Left ventricle myocardium inferior (tissue), 1 donor: ENCODE measurements around the gene PARVB. TPM values are rescaled to one million over a fixed set of nuclear protein-coding genes. Genes with fewer than 3 reads are reported as not detected.

Source experiments
- DNase-seq: peaks from one replicate; pipeline ENCODE4 v3.0.0-alpha.2; 2020
- H3K27ac ChIP-seq: fragments of 200-600 bp; replicated peaks from 2 replicates; pipeline ENCODE4 v1.8.0; 2021
- H3K27me3 ChIP-seq: fragments of 200-600 bp; 2 replicates; pipeline ENCODE4 v1.8.0; 2021; ENCODE audit warnings: low read depth
- H3K36me3 ChIP-seq: fragments of 200-600 bp; 2 replicates; pipeline ENCODE4 v1.8.0; 2021
- H3K4me1 ChIP-seq: fragments of 200-600 bp; 2 replicates; pipeline ENCODE4 v1.8.0; 2021
- H3K4me3 ChIP-seq: fragments of 200-600 bp; 2 replicates; pipeline ENCODE4 v1.8.0; 2021; ENCODE audit warnings: mild to moderate bottlenecking, moderate library complexity
- H3K9me3 ChIP-seq: fragments of 200-600 bp; replicated peaks from 2 replicates; pipeline ENCODE4 v1.8.0; 2021
- CTCF ChIP-seq: fragments of 200-600 bp; IDR thresholded peaks from 2 replicates; pipeline ENCODE4 v1.8.0; 2021; ENCODE audit warnings: antibody characterized with exemption, mild to moderate bottlenecking, borderline replicate concordance
- intact Hi-C: fragments of 100-400 bp; cut with micrococcal nuclease; formaldehyde crosslinking; loops from one replicate; pipeline ENCODE4 v1.11.0; 2022
- total RNA-seq: library from RNA; stranded (reverse); fragmentation: NEBNext Ultra II Directional; extraction: Animal tissue kit (Norgen Biotek cat#: 25700); gene quantifications from one replicate; pipeline ENCODE4 v1.2.1, GENCODE V29; 2021
- donor health status: DM: no; HTN: yes; CAD: no; lungs with severe emphysema.

Gene PARVB
- total RNA-seq, 1 donor from 2014 or later, result 155 TPM

GRCh38 chr22:44203203-44203602 lies 179.1 kb downstream of the PARVB start:
- Histone ChIP-seq H3K27me3 (peaks cover 54% of the 10 kb centered on the region), H3K4me1 (peaks cover 4% of the 10 kb centered on the region), H3K27ac (no peak overlapping the region), H3K36me3 (no peaks in the 10 kb centered on the region), H3K9me3 (no peaks in the 10 kb centered on the region), H3K4me3 (no peak overlapping the region)
- DNase-seq, result no peak
- TF ChIP-seq CTCF, result no peak
- intact Hi-C loops, result no loop called here

DNA sequence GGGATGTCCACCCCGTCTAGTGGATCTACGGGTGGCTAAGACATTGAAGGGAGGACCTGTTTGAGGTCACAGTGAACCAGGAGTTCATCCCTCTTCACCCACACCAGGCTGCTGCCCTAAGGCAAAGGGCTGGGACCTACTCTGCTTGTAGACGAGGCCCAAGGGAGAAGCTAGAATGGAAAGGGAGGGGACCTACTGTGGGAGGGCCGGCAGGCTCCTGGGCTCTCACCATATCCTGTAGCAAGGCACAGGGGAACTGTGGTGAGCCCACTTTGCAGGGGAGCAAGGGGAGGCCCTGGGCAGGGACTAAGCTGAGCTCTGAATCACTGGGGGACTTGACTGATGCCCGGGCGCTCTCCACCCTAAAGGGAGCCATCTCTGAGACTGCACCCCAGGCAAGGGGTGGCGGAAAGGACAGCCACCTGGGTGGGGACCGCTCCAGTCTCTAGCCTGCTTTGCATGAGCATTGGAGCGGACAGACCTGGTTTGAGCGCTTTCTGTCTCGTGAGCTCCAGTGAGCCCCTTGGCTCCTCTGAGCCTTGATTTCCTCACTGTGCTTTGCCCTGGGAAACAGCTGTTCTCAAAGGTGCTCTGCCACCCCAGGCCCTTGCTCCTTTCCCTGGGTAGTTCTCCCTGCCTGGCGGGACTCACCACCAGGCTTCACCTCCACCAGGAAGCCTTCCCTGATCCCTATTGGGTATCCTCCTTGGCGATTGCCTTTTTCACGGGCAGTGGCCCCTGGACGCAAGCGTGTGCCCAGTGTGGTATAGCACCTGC lies 180.8 kb downstream of the PARVB start:
- Histone ChIP-seq H3K27me3 (peaks cover 51% of the 10 kb centered on the region), H3K36me3 (no peaks in the 10 kb centered on the region), H3K4me1 (peaks cover 4% of the 10 kb centered on the region), H3K4me3 (no peak overlapping the region), H3K27ac (no peak overlapping the region), H3K9me3 (peaks cover 15% of the 10 kb centered on the region)
- intact Hi-C loops, result no loop called here
- DNase-seq, result no peak
- no peak for TF ChIP-seq CTCF

- no peak overlapping the region for H3K4me3 ChIP-seq
- DNase-seq, result no peak
- intact Hi-C loops, result no loop called here
- no peaks in the 10 kb centered on the region for H3K36me3 ChIP-seq
- H3K9me3 ChIP-seq, result peaks cover 20% of the 10 kb centered on the region
- no peak for TF ChIP-seq CTCF
- no peak overlapping the region for H3K27ac ChIP-seq
- H3K27me3 ChIP-seq, result peaks cover 44% of the 10 kb centered on the region
- H3K4me1 ChIP-seq, result peaks cover under 1% of the 10 kb centered on the region
Measured at GRCh38 chr22:44205516-44206329, 181.6 kb downstream of the PARVB start.

GRCh38 chr22:44206330-44206645 lies 182.2 kb downstream of the PARVB start:
- peaks cover 39% of the 10 kb centered on the region for H3K27me3 ChIP-seq
- intact Hi-C loops, result no loop called here
- H3K9me3 ChIP-seq, result peaks cover 20% of the 10 kb centered on the region
- no peaks in the 10 kb centered on the region for H3K4me1 ChIP-seq
- DNase-seq, result no peak
- no peak overlapping the region for H3K4me3 ChIP-seq
- H3K36me3 ChIP-seq, result no peaks in the 10 kb centered on the region
- H3K27ac ChIP-seq, result no peak overlapping the region
- TF ChIP-seq CTCF, result no peak

DNA sequence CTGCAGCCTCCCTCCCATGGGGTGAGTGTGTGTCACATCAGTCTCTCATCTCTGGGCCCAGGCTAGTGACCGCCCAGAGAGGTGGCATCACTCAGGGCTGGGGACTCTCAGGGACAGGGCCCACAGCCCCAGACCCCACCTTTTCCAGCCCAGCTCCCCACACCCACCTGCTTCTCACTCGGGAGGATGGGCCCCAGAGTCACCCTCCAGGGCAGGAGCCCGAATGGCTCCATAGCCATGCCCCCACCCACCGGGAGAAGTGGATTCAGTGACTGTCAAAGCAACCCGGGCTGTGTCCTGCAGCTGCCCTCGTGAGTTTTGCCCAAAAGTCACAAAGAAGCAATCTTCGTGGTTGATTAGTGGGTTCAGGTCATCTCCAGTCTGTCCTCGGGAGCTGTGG lies 182.6 kb downstream of the PARVB start:
- Histone ChIP-seq H3K9me3 (peaks cover 20% of the 10 kb centered on the region), H3K4me1 (no peaks in the 10 kb centered on the region), H3K27me3 (peaks cover 35% of the 10 kb centered on the region), H3K4me3 (no peak overlapping the region), H3K36me3 (no peaks in the 10 kb centered on the region), H3K27ac (no peak overlapping the region)
- DNase-seq, result no peak
- intact Hi-C loops, result no loop called here
- no peak for TF ChIP-seq CTCF
